ENCODE measurements around the gene LRIG1. TPM values are rescaled to one million over a fixed set of nuclear protein-coding genes. Genes with fewer than 3 reads are reported as not detected.

LRIG1 gene
- total RNA-seq, 1 experiment from 2014 or later: 14.7 TPM

GRCh38 chr3:66466606-66467270, 34.1 kb downstream of the LRIG1 start:
- TF ChIP-seq CTCF (IDR thresholded peaks at IDR 0.05; ENCODE audit: unreplicated experiment): no peak
- CTCF ChIA-PET: interaction anchor here (0.7 kb wide), 1 partner anchor 193 kb away, joined by 6 read pairs; no protein-coding TSS in a partner anchor

DNA sequence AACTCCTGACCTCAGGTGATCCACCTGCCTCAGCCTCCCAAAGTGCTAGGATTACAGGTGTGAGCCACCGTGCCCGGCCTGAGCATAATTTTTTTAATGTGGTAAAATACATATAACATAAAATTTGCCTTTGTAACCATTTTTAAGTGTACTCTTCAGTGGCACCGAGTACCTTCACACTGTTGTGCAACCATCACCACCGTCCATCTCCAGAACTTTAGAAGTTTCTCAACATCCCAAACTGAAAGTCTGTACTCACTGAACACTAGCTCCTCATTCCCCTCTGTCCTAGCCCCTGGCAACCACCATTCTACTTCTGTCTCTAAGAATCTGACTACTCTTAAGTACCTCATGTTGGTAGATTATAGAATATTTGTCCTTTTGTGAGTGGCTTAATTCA, 35.2 kb downstream of the LRIG1 start:
- intact Hi-C loops (cut with micrococcal nuclease; ENCODE audit: unreplicated experiment): no loop called here
- CTCF ChIA-PET: interaction anchor here (0.7 to 1.1 kb wide), 2 partner anchors 15 to 100 kb away, joined by 3 to 5 read pairs; no protein-coding TSS in a partner anchor
- DNase-seq: no peak
- BruUV-seq (replicated peaks): no TSS peak
- no peaks in the 10 kb centered on the region for H3K36me3 Mint-ChIP-seq (ENCODE audit: insufficient read depth, unreplicated experiment)
- H3K27me3 Mint-ChIP-seq (ENCODE audit: unreplicated experiment): no peaks in the 10 kb centered on the region
- no peak overlapping the region for H3K27ac Mint-ChIP-seq (ENCODE audit: unreplicated experiment)
- no peaks in the 10 kb centered on the region for H3K4me1 Mint-ChIP-seq (ENCODE audit: low read depth, unreplicated experiment)
- H3K4me3 Mint-ChIP-seq (ENCODE audit: low read depth, unreplicated experiment): no peak overlapping the region
- H3K9me3 Mint-ChIP-seq (ENCODE audit: low read depth, unreplicated experiment): no peaks in the 10 kb centered on the region
- TF ChIP-seq CTCF (IDR thresholded peaks at IDR 0.05; ENCODE audit: unreplicated experiment): no peak

More at GRCh38 chr3:66466606-66467270, 34.1 kb downstream of the LRIG1 start:
- no peak overlapping the region for H3K27ac Mint-ChIP-seq (ENCODE audit: unreplicated experiment)
- H3K4me3 Mint-ChIP-seq (ENCODE audit: low read depth, unreplicated experiment): no peak overlapping the region
- intact Hi-C loops (cut with micrococcal nuclease; ENCODE audit: unreplicated experiment): no loop called here
- H3K4me1 Mint-ChIP-seq (ENCODE audit: low read depth, unreplicated experiment): no peaks in the 10 kb centered on the region
- no TSS peak for BruUV-seq (replicated peaks)
- DNase-seq: no peak
- no peaks in the 10 kb centered on the region for H3K27me3 Mint-ChIP-seq (ENCODE audit: unreplicated experiment)
- H3K9me3 Mint-ChIP-seq (ENCODE audit: low read depth, unreplicated experiment): no peaks in the 10 kb centered on the region
- no peaks in the 10 kb centered on the region for H3K36me3 Mint-ChIP-seq (ENCODE audit: insufficient read depth, unreplicated experiment)

GRCh38 chr3:66465034-66465433, 35.8 kb downstream of the LRIG1 start:
- H3K4me1 Mint-ChIP-seq (ENCODE audit: low read depth, unreplicated experiment): no peaks in the 10 kb centered on the region
- no TSS peak for BruUV-seq (replicated peaks)
- no peaks in the 10 kb centered on the region for H3K27me3 Mint-ChIP-seq (ENCODE audit: unreplicated experiment)
- TF ChIP-seq CTCF (IDR thresholded peaks at IDR 0.05; ENCODE audit: unreplicated experiment): no peak
- H3K36me3 Mint-ChIP-seq (ENCODE audit: insufficient read depth, unreplicated experiment): no peaks in the 10 kb centered on the region
- DNase-seq: no peak
- CTCF ChIA-PET: interaction anchor here (1.1 kb wide), 1 partner anchor 14 kb away, joined by 3 read pairs; no protein-coding TSS in a partner anchor
- no peaks in the 10 kb centered on the region for H3K9me3 Mint-ChIP-seq (ENCODE audit: low read depth, unreplicated experiment)
- H3K27ac Mint-ChIP-seq (ENCODE audit: unreplicated experiment): no peak overlapping the region
- intact Hi-C loops (cut with micrococcal nuclease; ENCODE audit: unreplicated experiment): no loop called here
- no peak overlapping the region for H3K4me3 Mint-ChIP-seq (ENCODE audit: low read depth, unreplicated experiment)

DNA sequence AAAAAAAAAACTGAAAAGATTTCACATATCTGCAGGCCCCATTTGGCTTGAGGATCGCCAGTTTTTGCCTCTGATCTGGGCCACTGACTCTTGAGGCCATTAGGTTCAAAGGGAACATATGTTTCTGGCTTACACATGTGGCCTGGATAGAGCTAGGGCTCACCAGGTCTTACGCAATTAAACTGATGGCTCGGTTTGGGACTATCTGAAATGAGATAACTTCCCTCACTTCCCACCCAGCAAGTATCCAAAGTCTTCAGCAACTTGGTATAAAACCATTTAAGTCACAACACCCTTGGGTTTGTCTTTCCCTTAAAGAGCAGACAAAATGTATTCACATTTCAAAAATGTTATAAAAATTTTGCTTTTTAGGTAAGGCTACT, 36.3 kb downstream of the LRIG1 start:
- H3K27ac Mint-ChIP-seq (ENCODE audit: unreplicated experiment): no peak overlapping the region
- no TSS peak for BruUV-seq (replicated peaks)
- no peak overlapping the region for H3K4me3 Mint-ChIP-seq (ENCODE audit: low read depth, unreplicated experiment)
- TF ChIP-seq CTCF (IDR thresholded peaks at IDR 0.05; ENCODE audit: unreplicated experiment): no peak
- H3K27me3 Mint-ChIP-seq (ENCODE audit: unreplicated experiment): no peaks in the 10 kb centered on the region
- intact Hi-C loops (cut with micrococcal nuclease; ENCODE audit: unreplicated experiment): no loop called here
- no peaks in the 10 kb centered on the region for H3K9me3 Mint-ChIP-seq (ENCODE audit: low read depth, unreplicated experiment)
- no peaks in the 10 kb centered on the region for H3K4me1 Mint-ChIP-seq (ENCODE audit: low read depth, unreplicated experiment)
- DNase-seq: no peak
- CTCF ChIA-PET: no interaction called here
- no peaks in the 10 kb centered on the region for H3K36me3 Mint-ChIP-seq (ENCODE audit: insufficient read depth, unreplicated experiment)

Measured in Calu3 (cell line).